CD14-positive monocyte (primary cell): ENCODE measurements around the gene SPRED3. TPM values are rescaled to one million over a fixed set of nuclear protein-coding genes. Genes with fewer than 3 reads are reported as not detected.
A peak's percentile ranks its signal among the peaks of the same experiment; 100 is the strongest.

Experiments
- DNase-seq, 3 donors: peaks; one replicate each; pipeline ENCODE4 v3.0.0-alpha.2; 2011 to 2022
- H2AFZ ChIP-seq: 2 replicates; pipeline ENCODE4 v1.6.0; 2012; ENCODE audit warnings: mild to moderate bottlenecking, low read depth, low read length, inconsistent platforms; ENCODE audit not compliant: insufficient read depth, poor library complexity, severe bottlenecking
- H3K27ac ChIP-seq, 2 donors: 1 replicate in 1 of 2; 2 replicates in 1 of 2; pipeline ENCODE4 v1.5.1; 2012 to 2013; ENCODE audit warnings: low read length in 2 of 2, control low read depth in 1 of 2, inconsistent platforms in 1 of 2, low read depth in 1 of 2, mild to moderate bottlenecking in 1 of 2
- H3K27me3 ChIP-seq, 2 donors: one replicate each; pipeline versions ENCODE4 v1.6.0 to v1.6.1; 2011 to 2013; ENCODE audit warnings: low read length in 2 of 2; ENCODE audit not compliant: control insufficient read depth in 2 of 2, insufficient read depth in 2 of 2
- H3K36me3 ChIP-seq, 2 donors: replicated peaks in 1 of 2; 1 replicate in 1 of 2; 2 replicates in 1 of 2; pipeline versions ENCODE4 v1.5.1 to v1.6.1; 2012 to 2013; ENCODE audit warnings: low read length in 2 of 2, control low read depth in 1 of 2, inconsistent platforms in 1 of 2, mild to moderate bottlenecking in 1 of 2; ENCODE audit not compliant: insufficient read depth in 2 of 2, control insufficient read depth in 1 of 2
- H3K4me1 ChIP-seq, 2 donors: 1 replicate in 1 of 2; 2 replicates in 1 of 2; pipeline versions ENCODE4 v1.5.1 to v1.6.1; 2012 to 2013; ENCODE audit warnings: low read length in 2 of 2, control low read depth in 1 of 2, inconsistent platforms in 1 of 2, mild to moderate bottlenecking in 1 of 2, moderate library complexity in 1 of 2; ENCODE audit not compliant: insufficient read depth in 2 of 2, control insufficient read depth in 1 of 2
- H3K4me2 ChIP-seq: replicated peaks from 2 replicates; pipeline ENCODE3; 2012; ENCODE audit warnings: low read length, moderate library complexity, mild to moderate bottlenecking; ENCODE audit not compliant: poor library complexity, severe bottlenecking; ENCODE audit errors: extremely low read depth
- H3K4me3 ChIP-seq, 3 experiments: fragments of 200-600 bp in 1 of 3; sonication (generic) in 1 of 3; replicated peaks in 1 of 3; 1 replicate in 2 of 3; 2 replicates in 1 of 3; pipeline ENCODE4 v1.5.1; 2011 to 2013; ENCODE audit warnings: low read length in 3 of 3, mild to moderate bottlenecking in 3 of 3, control low read depth in 2 of 3, low read depth in 2 of 3, inconsistent platforms in 1 of 3, moderate library complexity in 1 of 3
- H3K79me2 ChIP-seq: 2 replicates; pipeline ENCODE4 v1.6.0; 2012; ENCODE audit warnings: mild to moderate bottlenecking, control low read depth, inconsistent platforms, low read length, moderate library complexity; ENCODE audit not compliant: insufficient read depth
- H3K9ac ChIP-seq: 2 replicates; pipeline ENCODE4 v1.6.0; 2017; ENCODE audit warnings: low read length, mild to moderate bottlenecking; ENCODE audit not compliant: insufficient read depth, poor library complexity, severe bottlenecking
- H3K9me3 ChIP-seq, 2 donors: replicated peaks in 1 of 2; 1 replicate in 1 of 2; 2 replicates in 1 of 2; pipeline versions ENCODE4 v1.5.1 to v1.6.1; 2012 to 2013; ENCODE audit warnings: low read length in 2 of 2, control low read depth in 1 of 2; ENCODE audit not compliant: control insufficient read depth in 1 of 2, insufficient read depth in 1 of 2
- H4K20me1 ChIP-seq: 2 replicates; pipeline ENCODE4 v1.6.0; 2012; ENCODE audit warnings: mild to moderate bottlenecking, low read length, control low read depth, moderate library complexity; ENCODE audit not compliant: insufficient read depth
- H3K27ac Mint-ChIP-seq, 7 donors: one replicate each; pipeline ENCODE4 v1.8.0; 2020; ENCODE audit warnings: mild to moderate bottlenecking in 7 of 7, mixed read lengths in 7 of 7, moderate library complexity in 6 of 7, inconsistent platforms in 2 of 7
- H3K27me3 Mint-ChIP-seq, 3 donors: one replicate each; pipeline ENCODE4 v1.8.0; 2021 to 2022; ENCODE audit warnings: low read depth in 3 of 3, mild to moderate bottlenecking in 3 of 3, mixed read lengths in 3 of 3, moderate library complexity in 3 of 3, inconsistent platforms in 1 of 3
- H3K36me3 Mint-ChIP-seq, 2 donors: one replicate each; pipeline ENCODE4 v1.8.0; 2020; ENCODE audit warnings: mixed read lengths in 2 of 2, inconsistent platforms in 1 of 2, mild to moderate bottlenecking in 1 of 2
- H3K4me1 Mint-ChIP-seq: one replicate; pipeline ENCODE4 v1.8.0; 2020; ENCODE audit warnings: mild to moderate bottlenecking, mixed read lengths
- H3K4me3 Mint-ChIP-seq, 2 donors: one replicate each; pipeline ENCODE4 v1.8.0; 2020; ENCODE audit warnings: mild to moderate bottlenecking in 2 of 2, mixed read lengths in 2 of 2, moderate library complexity in 1 of 2
- H3K9me3 Mint-ChIP-seq, 7 donors: one replicate each; pipeline ENCODE4 v1.8.0; 2020 to 2022; ENCODE audit warnings: mixed read lengths in 7 of 7, mild to moderate bottlenecking in 6 of 7, moderate library complexity in 6 of 7, inconsistent platforms in 2 of 7
- CTCF ChIP-seq: fragments of 200-600 bp; IDR thresholded peaks from one replicate; pipeline ENCODE4 v1.8.0; 2022; ENCODE audit warnings: antibody characterized with exemption, mild to moderate bottlenecking
- WGBS: methylation state at CpG from one replicate; pipeline ENCODE4 v1.1.5; 2013; ENCODE audit warnings: missing lambda C conversion rate; ENCODE audit not compliant: insufficient coverage; 5-methylcytosine and 5-hydroxymethylcytosine counted together
- intact Hi-C, 2 donors: fragments of 100-400 bp; cut with micrococcal nuclease; formaldehyde crosslinking; loops; one replicate each; pipeline versions ENCODE4 v1.15.0 to v1.15.1; 2023
- polyA plus RNA-seq, 3 donors: library from polyadenylated mRNA; depleted of rRNA in 1 of 3; unstranded in 2 of 3; stranded (reverse) in 1 of 3; fragments of 300-500 nt in 2 of 3; fragments of >200 nt in 1 of 3; fragmentation: Illumina TruSeq in 2 of 3; gene quantifications; 1 replicate in 2 of 3; 2 replicates in 1 of 3; pipeline ENCODE4 v1.2.3, GENCODE V29; 2012 to 2021

Gene SPRED3
- polyA plus RNA-seq, 3 donors = 0.33 TPM; not detected in 2

DNA sequence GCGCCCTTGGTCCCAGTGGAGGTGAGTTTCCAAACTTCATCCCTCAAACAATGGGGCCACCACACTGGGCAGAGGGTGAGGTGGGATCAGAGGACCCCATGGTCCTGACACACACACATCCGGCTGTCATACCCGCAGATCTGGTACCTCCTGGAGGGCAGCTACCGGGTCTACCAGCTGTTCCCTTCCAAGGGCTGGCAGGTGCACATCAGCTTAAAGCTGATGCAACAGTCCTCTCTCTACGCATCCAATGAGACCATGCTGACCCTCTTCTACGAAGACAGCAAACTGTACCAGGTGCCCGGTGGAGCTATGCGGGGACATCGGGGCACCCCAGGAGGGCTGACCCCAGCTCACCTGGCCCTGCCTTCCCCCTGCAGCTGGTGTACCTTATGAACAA is 28.1 kb upstream of the SPRED3 start:
- no peak overlapping the region for H3K4me3 ChIP-seq
- Mint-ChIP-seq H3K4me3 (peak overlapping the region in 1 of 2 donors; percentile 92), H3K27ac (no peak overlapping the region), H3K9me3 (peaks cover 0 to 11% (median 7%) of the 10 kb centered on the region in 7 donors), H3K36me3 (peaks cover 0 to 3% of the 10 kb centered on the region in 2 donors), H3K4me1 (peaks cover 24% of the 10 kb centered on the region), H3K27me3 (peaks cover 33 to 63% (median 38%) of the 10 kb centered on the region in 3 donors)
- DNase-seq = no peak
- H3K4me1 ChIP-seq = peaks cover 18 to 23% of the 10 kb centered on the region in 2 donors
- H3K9me3 ChIP-seq = peaks cover 0 to 4% of the 10 kb centered on the region in 2 donors
- H3K79me2 ChIP-seq = no peaks in the 10 kb centered on the region
- no peak overlapping the region for H3K27ac ChIP-seq
- H3K9ac ChIP-seq = no peak overlapping the region
- no peaks in the 10 kb centered on the region for H4K20me1 ChIP-seq
- no peak for TF ChIP-seq CTCF
- intact Hi-C loops = no loop called here
- no peaks in the 10 kb centered on the region for H3K36me3 ChIP-seq
- H3K4me2 ChIP-seq = no peak overlapping the region
- WGBS = 84% methylated on average over 8 of the region's 9 CpGs
- peaks cover 0 to 44% of the 10 kb centered on the region in 2 donors for H3K27me3 ChIP-seq
- H2AFZ ChIP-seq = no peak overlapping the region

GRCh38 chr19:38360839-38361631 is 27.5 kb upstream of the SPRED3 start:
- peaks cover 0 to 41% of the 10 kb centered on the region in 2 donors for H3K27me3 ChIP-seq
- H3K36me3 ChIP-seq = no peaks in the 10 kb centered on the region
- peaks cover 24% of the 10 kb centered on the region for H3K4me1 Mint-ChIP-seq
- H3K27me3 Mint-ChIP-seq = peaks cover 36 to 60% (median 40%) of the 10 kb centered on the region in 3 donors
- H3K4me3 ChIP-seq = peak overlapping the region; percentile 45 to 88 (median 60)
- peak overlapping the region; percentile 56 for H3K9ac ChIP-seq
- peaks cover 18 to 23% of the 10 kb centered on the region in 2 donors for H3K4me1 ChIP-seq
- H3K79me2 ChIP-seq = no peaks in the 10 kb centered on the region
- TF ChIP-seq CTCF = no peak
- peak overlapping the region in 2 of 7 donors; percentile 18 to 31 for H3K27ac Mint-ChIP-seq
- H3K4me3 Mint-ChIP-seq = peak overlapping the region; percentile 86 to 92
- H3K36me3 Mint-ChIP-seq = peaks cover 0 to 3% of the 10 kb centered on the region in 2 donors
- DNase-seq = peak in 2 of 3 donors; percentile 24 to 28
- H3K9me3 ChIP-seq = peaks cover 0 to 4% of the 10 kb centered on the region in 2 donors
- H3K27ac ChIP-seq = no peak overlapping the region
- H3K9me3 Mint-ChIP-seq = peaks cover 0 to 13% (median 7%) of the 10 kb centered on the region in 7 donors
- intact Hi-C loops = no loop called here
- H4K20me1 ChIP-seq = no peaks in the 10 kb centered on the region
- peak overlapping the region; percentile 90 for H3K4me2 ChIP-seq
- H2AFZ ChIP-seq = peak overlapping the region; percentile 93
- WGBS = 32% methylated on average over 17 of the region's 23 CpGs
